ENCODE results near the gene TPST2. TPM values are rescaled to one million over a fixed set of nuclear protein-coding genes. Genes with fewer than 3 reads are reported as not detected.

The TPST2 gene
- total and polyA plus RNA-seq, 10 of the 15 experiments (the other 5 are each of a cell fraction or from before 2014, with no cell fraction given) = 6.3 to 33.7 (median 28.4) TPM

DNA sequence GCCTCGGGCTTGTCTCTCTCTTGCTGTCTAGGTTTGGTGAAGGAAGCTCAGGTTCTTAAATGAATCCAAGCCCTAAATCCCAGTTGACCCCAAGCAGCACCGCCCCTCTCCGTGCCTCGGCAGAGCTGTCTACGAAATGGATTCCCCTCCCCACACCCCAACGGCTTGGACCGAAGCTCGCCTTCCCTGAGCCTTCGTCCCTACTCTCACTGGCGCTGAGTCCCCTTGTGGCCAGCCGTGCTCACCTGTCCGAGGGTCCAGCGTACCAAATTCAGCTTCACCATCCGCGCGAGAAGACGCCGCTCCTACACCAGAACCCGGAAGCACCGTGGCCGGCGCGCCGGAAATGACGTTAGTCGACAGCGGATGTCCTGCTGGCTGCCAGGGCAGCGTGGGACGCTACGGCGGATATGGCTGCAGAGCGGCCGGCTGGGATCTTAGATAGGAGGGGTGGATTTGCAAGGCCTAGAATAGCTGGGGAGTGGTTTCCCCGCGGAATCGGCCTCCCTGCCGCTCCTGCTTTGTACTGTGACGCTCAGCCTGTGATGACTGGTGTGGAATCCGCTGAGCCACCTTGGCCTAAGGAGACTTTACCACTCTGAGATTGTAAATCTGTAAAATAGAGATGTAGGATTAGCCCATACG lies 77.7 kb downstream of the TPST2 start, which contains the start of gene TFIP11:
Gene TFIP11 (minus strand): TSS at position 325 of the 645 bp plus-strand sequence. CDS start 2,201 bp downstream, outside the sequence.
- DNase-seq (ENCODE audit: low read depth, low spot score) (peak; percentile 56), ATAC-seq (peak; percentile 99), FAIRE-seq (peak; percentile 88)
- Histone ChIP-seq H3K27ac (ENCODE audit: control insufficient read depth, insufficient read depth) (peak within 1 kb of the TSS; percentile 59), H3K79me2 (ENCODE audit: control insufficient read depth, insufficient read depth, low read length) (peaks cover 29% of the 10 kb centered on the region), H3K27me3 (replicated peaks in 1 of 2; ENCODE audit: control insufficient read depth in 2 of 2, insufficient read depth in 2 of 2, low read length in 1 of 2) (no peaks in the 10 kb centered on the region), H4K20me1 (ENCODE audit: control insufficient read depth, insufficient read depth) (no peaks in the 10 kb centered on the region), H3K4me1 (ENCODE audit: control insufficient read depth, insufficient read depth, low read length) (no peaks in the 10 kb centered on the region), H3K9ac (ENCODE audit: control insufficient read depth, insufficient read depth, low read length) (peak within 1 kb of the TSS; percentile 71), H3K4me3 (peak within 1 kb of the TSS; percentile 90), H3K9me3 (replicated peaks; ENCODE audit: control insufficient read depth, insufficient read depth, low read length) (no peaks in the 10 kb centered on the region), H3K36me3 (ENCODE audit: control insufficient read depth in 2 of 2, insufficient read depth in 2 of 2, low read length in 1 of 2) (peaks cover 5 to 15% of the 10 kb centered on the region in 2 experiments), H2AFZ (ENCODE audit: control insufficient read depth, low read depth, low read length) (peak within 1 kb of the TSS; percentile 84), H3K4me2 (ENCODE audit: control insufficient read depth, insufficient read depth) (peak within 1 kb of the TSS; percentile 98)
- in situ Hi-C loops (cut with MboI) = no loop called here
- ChIA-PET SMC1A (ENCODE audit: uncharacterized antibody, unreplicated experiment) (interaction anchor here (0.8 to 0.9 kb wide), 2 partner anchors 9 to 31 kb away, joined by 3 to 5 read pairs; no protein-coding TSS in a partner anchor), CTCF (interaction anchor here (0.6 to 2.5 kb wide), 7 partner anchors 9 to 145 kb away, joined by 3 to 16 read pairs (median 4); no protein-coding TSS in a partner anchor), RAD21 (ENCODE audit: unreplicated experiment) (interaction anchor here (0.8 to 1.0 kb wide), 4 partner anchors 11 to 98 kb away, joined by 3 read pairs; no protein-coding TSS in a partner anchor), POLR2A (interaction anchor here (0.9 to 2.0 kb wide), 2 partner anchors 28 to 30 kb away, joined by 3 to 8 read pairs; partner anchors contain the start of genes HPS4 and SRRD)
- no TSS peak for BruUV-seq (replicated peaks)
- intact Hi-C loops (cut with micrococcal nuclease; ENCODE audit: unreplicated experiment) = no loop called here
- WGBS (ENCODE audit: insufficient coverage, insufficient replicate concordance, low lambda C conversion rate, missing lambda C conversion rate) = 1% methylated on average over 40 of the region's 40 CpGs
- TF ChIP-seq NBN (IDR thresholded peaks at IDR 0.05) = peak; percentile 90
- peak; percentile 68 for TF ChIP-seq GATAD2B (conservative IDR thresholded peaks at IDR 0.05; ENCODE audit: low read depth)
- peak; percentile 38; the same call in 1 of the 2 replicates for TF ChIP-seq BRCA1 (IDR thresholded peaks at IDR 0.05; ENCODE audit: low read depth, low read length)
- TF ChIP-seq BHLHE40 (IDR thresholded peaks at IDR 0.05; ENCODE audit: borderline replicate concordance in 1 of 2, low read depth in 2 of 2, low read length in 1 of 2) = peak in 1 of 2 experiments; percentile 11; a peak in 1 of 4 replicates
- TF ChIP-seq TAF1 (IDR thresholded peaks at IDR 0.05; ENCODE audit: borderline replicate concordance, low read depth, low read length) = peak; percentile 76; the same call in 1 of the 2 replicates
- peak; percentile 60; the same call in 1 of the 2 replicates for TF ChIP-seq HDGF (IDR thresholded peaks at IDR 0.05)
- TF ChIP-seq, protein P1, sequence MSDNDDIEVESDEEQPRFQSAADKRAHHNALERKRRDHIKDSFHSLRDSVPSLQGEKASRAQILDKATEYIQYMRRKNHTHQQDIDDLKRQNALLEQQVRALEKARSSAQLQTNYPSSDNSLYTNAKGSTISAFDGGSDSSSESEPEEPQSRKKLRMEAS (IDR thresholded peaks at IDR 0.05; ENCODE audit: low read depth, low read length) = peak; percentile 94
- peak in 1 of 2 experiments; percentile 83; a peak in 2 of 4 replicates for TF ChIP-seq SRF (IDR thresholded peaks at IDR 0.05; ENCODE audit: low read depth in 2 of 2, low read length in 2 of 2)
- 0 out of 2 replicates have a peak, but pooled peaks have one; percentile 46 for TF ChIP-seq IRF4 (IDR thresholded peaks at IDR 0.05; ENCODE audit: low read depth, low read length)
- TF ChIP-seq, protein P2, sequence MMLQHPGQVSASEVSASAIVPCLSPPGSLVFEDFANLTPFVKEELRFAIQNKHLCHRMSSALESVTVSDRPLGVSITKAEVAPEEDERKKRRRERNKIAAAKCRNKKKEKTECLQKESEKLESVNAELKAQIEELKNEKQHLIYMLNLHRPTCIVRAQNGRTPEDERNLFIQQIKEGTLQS (IDR thresholded peaks at IDR 0.05; ENCODE audit: borderline replicate concordance, extremely low read depth, low read depth, low read length) = peak; percentile 81; the same call in 1 of the 2 replicates
- TF ChIP-seq ATF7 (IDR thresholded peaks at IDR 0.05; ENCODE audit: low read depth) = 0 out of 2 replicates have a peak, but pooled peaks have one; percentile 63
- TF ChIP-seq IKZF1 (conservative IDR thresholded peaks at IDR 0.05) = peak; percentile 81
- TF ChIP-seq MEF2B (IDR thresholded peaks at IDR 0.05; ENCODE audit: partially characterized antibody, poor library complexity, severe bottlenecking) = peak; percentile 37
- no peak for TF ChIP-seq ZNF622 (IDR thresholded peaks at IDR 0.05)
- no peak for TF ChIP-seq MYB (IDR thresholded peaks at IDR 0.05; ENCODE audit: borderline replicate concordance, low read depth, low read length)
- TF ChIP-seq TBL1XR1 (IDR thresholded peaks at IDR 0.05; ENCODE audit: low read depth, low read length) = peak; percentile 50; the same call in 1 of the 2 replicates
- TF ChIP-seq BMI1 (IDR thresholded peaks at IDR 0.05; ENCODE audit: borderline replicate concordance) = peak; percentile 90
- peak; percentile 98 for TF ChIP-seq GABPA (IDR thresholded peaks at IDR 0.05; ENCODE audit: low read depth)
- no peak; the same call in 1 of the 2 replicates for TF ChIP-seq RUNX3 (IDR thresholded peaks at IDR 0.05; ENCODE audit: low read length)
- TF ChIP-seq MEF2A (IDR thresholded peaks at IDR 0.05; ENCODE audit: insufficient read depth, low read depth, low read length) = 0 out of 2 replicates have a peak, but pooled peaks have one; percentile 10
- peak; percentile 83 for TF ChIP-seq CBFB (IDR thresholded peaks at IDR 0.05; ENCODE audit: low read depth)
